Mesendoderm (in vitro differentiated cells): ENCODE data around the gene GCG.
A peak's percentile ranks its signal among the peaks of the same experiment; 100 is the strongest.

Experiments
- DNase-seq: peaks from one replicate; pipeline ENCODE4 v3.0.0; 2013
- H2AK5ac ChIP-seq: 2 replicates; pipeline ENCODE4 v1.6.1; 2013; ENCODE audit warnings: low read length, inconsistent platforms
- H2BK120ac ChIP-seq: 2 replicates; pipeline ENCODE4 v1.6.1; 2013; ENCODE audit warnings: low read depth, mild to moderate bottlenecking, low read length, moderate library complexity, mixed read lengths
- H2BK15ac ChIP-seq: replicated peaks from 2 replicates; pipeline ENCODE4 v1.6.1; 2013; ENCODE audit warnings: low read depth, mild to moderate bottlenecking, moderate library complexity
- H2BK5ac ChIP-seq: 2 replicates; pipeline ENCODE4 v1.6.1; 2013; ENCODE audit warnings: low read length, inconsistent platforms
- H3K18ac ChIP-seq: 2 replicates; pipeline ENCODE4 v1.6.1; 2013; ENCODE audit warnings: mild to moderate bottlenecking, low read length, mixed read lengths
- H3K23ac ChIP-seq: one replicate; pipeline ENCODE4 v1.6.1; 2013; ENCODE audit warnings: low read length
- H3K27ac ChIP-seq: 2 replicates; pipeline ENCODE4 v1.5.1; 2013; ENCODE audit warnings: low read depth, mild to moderate bottlenecking, inconsistent platforms, low read length, moderate library complexity
- H3K27me3 ChIP-seq: 2 replicates; pipeline ENCODE4 v1.6.1; 2013; ENCODE audit warnings: low read length, control low read depth, mild to moderate bottlenecking, inconsistent platforms; ENCODE audit not compliant: insufficient read depth, poor library complexity
- H3K36me3 ChIP-seq: 2 replicates; pipeline ENCODE4 v1.6.1; 2013; ENCODE audit warnings: low read length, inconsistent platforms; ENCODE audit not compliant: control insufficient read depth, insufficient read depth
- H3K4ac ChIP-seq: one replicate; pipeline ENCODE4 v1.6.1; 2013; ENCODE audit warnings: low read depth, mild to moderate bottlenecking, low read length, moderate library complexity
- H3K4me1 ChIP-seq: 2 replicates; pipeline ENCODE4 v1.6.1; 2013; ENCODE audit warnings: low read depth, low read length, inconsistent platforms; ENCODE audit not compliant: control insufficient read depth
- H3K4me2 ChIP-seq: 2 replicates; pipeline ENCODE4 v1.6.1; 2013; ENCODE audit warnings: low read length
- H3K4me3 ChIP-seq: 2 replicates; pipeline ENCODE4 v1.5.1; 2013; ENCODE audit warnings: mild to moderate bottlenecking, low read length
- H3K56ac ChIP-seq: one replicate; pipeline ENCODE4 v1.6.1; 2013; ENCODE audit warnings: low read length
- H3K79me1 ChIP-seq: 2 replicates; pipeline ENCODE4 v1.6.1; 2013; ENCODE audit warnings: low read length, inconsistent platforms
- H3K79me2 ChIP-seq: 2 replicates; pipeline ENCODE4 v1.6.1; 2013; ENCODE audit warnings: mild to moderate bottlenecking, low read length; ENCODE audit not compliant: control insufficient read depth, insufficient read depth
- H3K9ac ChIP-seq: 2 replicates; pipeline ENCODE4 v1.6.1; 2013; ENCODE audit warnings: low read length, inconsistent platforms
- H4K5ac ChIP-seq: one replicate; pipeline ENCODE4 v1.6.1; 2013; ENCODE audit warnings: low read length
- H4K8ac ChIP-seq: one replicate; pipeline ENCODE4 v1.6.1; 2013; ENCODE audit warnings: low read depth, mild to moderate bottlenecking, control low read depth, low read length, moderate library complexity
- WGBS: extraction: QIAGEN DNeasy Blood & Tissue Kit; methylation state at CpG from one replicate; pipeline ENCODE4 v1.1.7; 2013; ENCODE audit warnings: low lambda C conversion rate, missing lambda C conversion rate; ENCODE audit not compliant: insufficient coverage; ENCODE audit errors: extremely low coverage; 5-methylcytosine and 5-hydroxymethylcytosine counted together

Gene GCG

DNA sequence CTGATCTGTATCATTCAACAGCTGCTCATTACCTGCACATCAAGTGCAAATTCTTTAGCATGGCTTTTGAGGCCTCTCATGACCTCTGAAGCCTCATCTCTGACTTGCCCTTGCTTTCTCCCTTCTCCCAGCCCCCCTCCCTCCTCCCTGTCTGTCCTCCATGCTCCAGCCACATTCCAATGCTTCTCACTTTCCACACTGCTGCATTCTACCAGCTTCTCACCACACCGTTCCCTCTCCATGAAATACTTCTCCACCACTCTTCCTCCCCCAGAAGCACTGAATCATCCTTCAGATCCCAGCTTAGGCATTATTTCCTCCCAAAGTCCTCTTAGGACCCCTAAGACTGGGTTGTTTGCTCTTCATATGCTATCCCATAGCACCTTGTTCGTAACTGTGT is 26.9 kb downstream of the GCG start:
- H3K27me3 ChIP-seq, result no peaks in the 10 kb centered on the region
- H3K4me3 ChIP-seq, result no peak overlapping the region
- no peak overlapping the region for H3K18ac ChIP-seq
- H3K27ac ChIP-seq, result no peak overlapping the region
- H3K36me3 ChIP-seq, result no peaks in the 10 kb centered on the region
- no peaks in the 10 kb centered on the region for H3K4me1 ChIP-seq
- no peak overlapping the region for H2BK5ac ChIP-seq
- H3K4ac ChIP-seq, result no peak overlapping the region
- H4K8ac ChIP-seq, result no peak overlapping the region
- H3K4me2 ChIP-seq, result no peak overlapping the region
- no peaks in the 10 kb centered on the region for H3K79me1 ChIP-seq
- no peak overlapping the region for H2BK120ac ChIP-seq
- no CpG with 5 or more reads among the region's 2 CpGs for WGBS
- no peak overlapping the region for H2BK15ac ChIP-seq
- no peak overlapping the region for H3K56ac ChIP-seq
- no peak overlapping the region for H4K5ac ChIP-seq
- peak; percentile 78 for DNase-seq
- no peak overlapping the region for H2AK5ac ChIP-seq
- H3K23ac ChIP-seq, result no peak overlapping the region
- H3K9ac ChIP-seq, result no peak overlapping the region
- no peaks in the 10 kb centered on the region for H3K79me2 ChIP-seq

DNA sequence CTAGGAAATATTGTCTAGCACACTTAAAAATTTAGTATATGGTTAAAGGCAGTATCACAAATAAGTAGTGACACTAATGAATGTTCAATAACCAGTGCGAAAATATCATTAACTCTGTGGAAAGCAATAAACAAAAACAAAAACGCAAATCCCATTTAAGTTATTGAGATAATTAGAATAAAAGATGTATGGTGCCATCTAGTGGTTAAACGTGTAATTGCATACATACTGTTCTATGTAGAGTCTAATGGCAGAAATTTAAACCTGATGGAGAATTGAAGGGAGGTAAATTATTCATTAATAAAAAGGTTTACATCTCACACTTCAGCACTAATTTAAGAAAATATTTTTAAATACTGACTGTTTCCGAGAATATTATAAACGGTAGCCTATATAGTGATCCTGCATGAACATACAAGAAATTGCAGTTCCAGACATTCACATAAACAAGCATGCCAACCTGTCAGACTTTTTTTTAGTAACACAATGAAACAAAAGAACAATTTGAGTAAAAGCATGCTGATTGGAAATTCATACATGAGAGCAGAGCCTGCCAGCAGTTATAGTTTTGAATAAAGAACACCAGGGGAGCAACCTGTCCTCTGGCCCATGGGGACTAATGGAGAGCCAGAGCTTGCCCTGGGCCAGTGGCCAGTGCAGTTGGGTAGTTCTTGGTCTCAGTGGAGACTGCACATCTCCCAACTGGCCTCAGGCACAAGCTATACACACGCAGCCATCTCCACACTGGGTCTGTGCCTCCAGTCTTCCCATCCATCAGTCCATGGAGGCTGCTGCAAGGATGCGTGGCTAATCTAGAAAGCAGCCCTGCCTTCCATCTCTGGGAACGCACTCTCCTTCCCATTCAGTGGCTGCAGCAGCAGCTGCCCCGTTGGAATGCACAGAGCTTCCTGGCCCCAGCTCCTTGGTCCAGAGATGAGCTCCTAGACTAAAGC is 28.0 kb downstream of the GCG start:
- Histone ChIP-seq H3K79me2 (no peaks in the 10 kb centered on the region), H3K27me3 (no peaks in the 10 kb centered on the region), H3K27ac (no peak overlapping the region), H3K56ac (no peak overlapping the region), H4K8ac (no peak overlapping the region), H2BK120ac (no peak overlapping the region), H3K4me1 (no peaks in the 10 kb centered on the region), H3K9ac (no peak overlapping the region), H2AK5ac (no peak overlapping the region), H2BK15ac (no peak overlapping the region), H3K23ac (no peak overlapping the region), H3K36me3 (no peaks in the 10 kb centered on the region), H2BK5ac (no peak overlapping the region), H3K4ac (no peak overlapping the region), H3K4me3 (no peak overlapping the region), H3K79me1 (no peaks in the 10 kb centered on the region), H3K4me2 (no peak overlapping the region), H4K5ac (no peak overlapping the region), H3K18ac (no peak overlapping the region)
- WGBS, result no CpG with 5 or more reads among the region's 9 CpGs
- DNase-seq, result peak; percentile 60

DNA sequence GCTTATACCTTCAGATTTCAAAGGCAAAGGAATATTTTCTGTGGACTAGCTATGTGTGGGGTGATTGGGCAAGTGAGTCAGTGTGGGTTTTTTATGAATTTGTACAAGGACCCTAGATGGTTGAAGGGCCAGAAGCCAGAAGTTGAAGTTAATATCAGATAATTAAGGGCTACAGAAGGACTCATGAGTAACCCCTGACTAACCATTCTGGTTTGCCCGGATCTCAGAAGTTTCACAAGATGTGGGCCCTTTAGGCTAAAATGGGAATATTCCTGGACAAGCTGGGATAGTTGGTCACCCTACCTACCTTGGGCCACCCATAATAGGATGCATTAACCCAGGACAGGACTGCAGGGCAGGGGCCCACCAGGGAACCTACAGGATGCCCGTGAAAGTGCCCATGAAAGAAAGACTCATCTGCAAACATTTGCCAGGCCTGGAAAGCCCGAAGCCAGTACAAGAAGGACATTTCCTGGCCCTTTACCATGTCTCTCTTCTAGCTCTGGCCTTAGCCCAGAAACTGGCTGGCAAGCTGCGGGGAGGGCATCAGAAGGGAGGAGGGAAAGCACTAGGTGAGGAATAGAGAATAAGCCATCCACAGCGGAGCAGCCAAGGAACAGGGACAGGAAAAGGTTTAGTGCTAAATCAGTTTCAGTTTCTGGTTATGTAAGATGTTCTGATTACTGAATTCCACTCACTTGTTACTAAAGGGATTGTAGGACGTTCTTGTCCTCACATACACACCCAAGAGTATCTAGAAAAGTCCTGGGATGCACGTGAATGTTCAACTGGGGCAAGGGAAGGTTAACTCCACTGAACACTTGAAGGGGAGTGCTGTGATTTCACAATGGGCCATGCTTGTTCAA is 33.6 kb downstream of the GCG start:
- no peak overlapping the region for H2BK120ac ChIP-seq
- H3K18ac ChIP-seq, result no peak overlapping the region
- no peaks in the 10 kb centered on the region for H3K36me3 ChIP-seq
- no peaks in the 10 kb centered on the region for H3K79me1 ChIP-seq
- no peak overlapping the region for H2AK5ac ChIP-seq
- no peak overlapping the region for H3K4me2 ChIP-seq
- H3K56ac ChIP-seq, result no peak overlapping the region
- no peak overlapping the region for H4K8ac ChIP-seq
- H3K27me3 ChIP-seq, result no peaks in the 10 kb centered on the region
- no peak overlapping the region for H3K9ac ChIP-seq
- no peaks in the 10 kb centered on the region for H3K79me2 ChIP-seq
- no peak overlapping the region for H3K27ac ChIP-seq
- no peak overlapping the region for H3K23ac ChIP-seq
- no peak overlapping the region for H2BK15ac ChIP-seq
- no peak overlapping the region for H3K4me3 ChIP-seq
- WGBS, result no CpG with 5 or more reads among the region's 7 CpGs
- H4K5ac ChIP-seq, result no peak overlapping the region
- H3K4me1 ChIP-seq, result no peaks in the 10 kb centered on the region
- no peak overlapping the region for H3K4ac ChIP-seq
- H2BK5ac ChIP-seq, result no peak overlapping the region
- no peak for DNase-seq

DNA sequence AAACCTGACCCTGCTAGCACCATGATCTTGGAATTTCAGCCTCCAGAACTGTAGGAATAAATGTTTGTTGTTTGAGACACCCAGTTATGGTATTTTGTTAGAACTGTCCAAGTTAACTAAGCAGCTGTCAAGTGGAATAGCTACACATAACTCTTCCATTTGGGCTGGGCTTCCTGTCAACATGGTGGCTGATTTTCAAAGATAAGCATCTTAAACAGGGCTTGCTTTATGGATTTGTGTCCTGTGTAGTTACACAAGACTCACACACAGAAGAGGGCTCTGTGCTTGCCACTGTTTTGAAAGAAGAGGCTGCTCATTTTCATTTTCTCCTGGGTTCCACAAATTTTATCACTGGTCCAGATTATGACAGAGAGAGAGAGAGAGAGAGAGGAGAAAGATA is 35.7 kb downstream of the GCG start:
- no peak overlapping the region for H4K8ac ChIP-seq
- H3K9ac ChIP-seq, result no peak overlapping the region
- H3K27me3 ChIP-seq, result no peaks in the 10 kb centered on the region
- no peak overlapping the region for H3K4me2 ChIP-seq
- H3K4ac ChIP-seq, result no peak overlapping the region
- H3K56ac ChIP-seq, result no peak overlapping the region
- H2BK15ac ChIP-seq, result no peak overlapping the region
- no peak overlapping the region for H3K4me3 ChIP-seq
- no peaks in the 10 kb centered on the region for H3K36me3 ChIP-seq
- H3K4me1 ChIP-seq, result peaks cover 3% of the 10 kb centered on the region
- H2BK120ac ChIP-seq, result no peak overlapping the region
- H3K79me1 ChIP-seq, result no peaks in the 10 kb centered on the region
- no peak overlapping the region for H4K5ac ChIP-seq
- H3K27ac ChIP-seq, result no peak overlapping the region
- H2BK5ac ChIP-seq, result no peak overlapping the region
- H2AK5ac ChIP-seq, result no peak overlapping the region
- H3K23ac ChIP-seq, result no peak overlapping the region
- no peak for DNase-seq
- H3K18ac ChIP-seq, result no peak overlapping the region
- no peaks in the 10 kb centered on the region for H3K79me2 ChIP-seq

DNA sequence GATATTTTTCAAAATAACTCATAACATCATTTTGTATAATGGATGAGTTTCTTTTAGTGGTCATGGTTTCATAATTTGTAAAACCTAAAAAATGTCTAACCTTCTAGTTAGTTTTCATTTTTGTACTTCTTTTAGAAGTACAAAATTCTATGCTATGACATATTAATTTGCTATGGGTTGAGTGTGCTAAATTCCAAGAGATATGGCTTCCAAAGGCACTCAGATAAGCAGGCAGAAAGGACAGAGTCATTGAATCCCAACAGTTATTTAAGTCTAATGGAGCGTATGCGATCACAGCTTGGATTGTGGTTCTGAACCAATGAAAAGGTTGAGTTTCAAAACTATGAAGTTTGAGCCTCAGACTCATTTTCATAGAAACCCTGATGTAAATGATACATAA is 37.0 kb downstream of the GCG start:
- Histone ChIP-seq H3K56ac (no peak overlapping the region), H3K27me3 (no peaks in the 10 kb centered on the region), H4K5ac (no peak overlapping the region), H3K27ac (no peak overlapping the region), H3K18ac (no peak overlapping the region), H3K36me3 (no peaks in the 10 kb centered on the region), H3K9ac (no peak overlapping the region), H2BK5ac (no peak overlapping the region), H2BK120ac (no peak overlapping the region), H3K4me3 (no peak overlapping the region), H2AK5ac (no peak overlapping the region), H3K79me1 (no peaks in the 10 kb centered on the region), H2BK15ac (no peak overlapping the region), H3K4me1 (peaks cover 3% of the 10 kb centered on the region), H3K4ac (no peak overlapping the region), H4K8ac (no peak overlapping the region), H3K4me2 (no peak overlapping the region), H3K79me2 (no peaks in the 10 kb centered on the region), H3K23ac (no peak overlapping the region)
- no CpG with 5 or more reads among the region's 2 CpGs for WGBS
- DNase-seq, result no peak
